HEK293T (cell line): Measurements from ENCODE around the gene IVL.

ENCODE experiments used
- BHLHE40 ChIP-seq: fragments of 450-650 bp; IDR thresholded peaks from 2 replicates; pipeline ENCODE4 v1.6.1; 2016; ENCODE audit warnings: mild to moderate bottlenecking, moderate library complexity, borderline replicate concordance
- ELF4 ChIP-seq: fragments of 450-650 bp; IDR thresholded peaks from 2 replicates; pipeline ENCODE4 v1.6.1; 2017; ENCODE audit warnings: antibody characterized with exemption
- FOXM1 ChIP-seq: fragments of 450-650 bp; IDR thresholded peaks from 2 replicates; pipeline ENCODE4 v1.6.1; 2017; ENCODE audit warnings: mild to moderate bottlenecking, borderline replicate concordance
- SUZ12 ChIP-seq: fragments of 450-650 bp; IDR thresholded peaks from 2 replicates; pipeline ENCODE4 v1.6.1; 2016; ENCODE audit warnings: mild to moderate bottlenecking

GRCh38 chr1:152960452-152961044 lies 52.2 kb downstream of the IVL start:
- TF ChIP-seq ELF4 (no peak), FOXM1 (no peak), BHLHE40 (no peak), SUZ12 (no peak)
